ENCODE data around the gene MFSD11.

The MFSD11 gene

DNA sequence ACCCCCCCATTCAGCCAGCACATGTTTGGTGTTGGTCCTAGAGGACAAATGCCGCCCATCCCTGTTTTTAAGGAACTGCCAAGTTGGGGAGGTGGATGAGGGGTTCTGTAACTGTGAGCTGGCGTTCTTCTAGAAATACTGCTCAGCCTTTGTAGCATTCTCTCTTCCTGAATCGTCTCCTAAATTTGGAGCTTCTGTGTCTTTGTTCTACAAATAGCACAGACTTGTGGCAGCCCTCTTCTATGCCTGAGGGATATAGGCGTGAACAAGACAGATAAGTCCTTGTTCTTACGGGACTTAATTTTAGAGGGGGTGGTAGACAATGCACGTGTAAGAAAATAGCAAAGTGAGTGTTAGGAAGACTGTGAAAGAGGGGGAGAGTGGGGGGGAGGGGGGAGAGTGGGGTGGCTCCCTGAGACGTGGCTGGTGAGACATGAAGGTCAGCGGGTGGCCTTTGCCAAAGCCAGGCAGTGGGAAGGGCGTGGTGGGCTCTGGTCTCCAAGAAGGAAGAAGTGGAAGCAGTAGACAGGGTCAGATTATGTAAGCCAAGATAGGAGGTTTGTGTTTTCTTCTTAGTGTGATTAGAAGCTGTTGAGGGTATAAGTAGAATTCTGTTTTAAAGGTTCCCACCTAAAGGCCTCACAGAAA lies 9.9 kb downstream of the MFSD11 start:
- Histone ChIP-seq H4K20me1 (ENCODE audit: insufficient read depth, low read length, poor library complexity, severe bottlenecking) (no peaks in the 10 kb centered on the region), H3K9me3 (ENCODE audit: insufficient read depth, low read depth, low read length) (no peaks in the 10 kb centered on the region), H3K4me2 (ENCODE audit: low read depth, low read length, poor library complexity, severe bottlenecking) (no peak overlapping the region), H3K9me2 (replicated peaks; ENCODE audit: low read depth, low read length) (no peaks in the 10 kb centered on the region), H2AFZ (ENCODE audit: low read length) (no peak overlapping the region), H3K27me3 (ENCODE audit: insufficient read depth, low read length, poor library complexity, severe bottlenecking) (no peaks in the 10 kb centered on the region), H3F3A (ENCODE audit: low read depth) (no peaks in the 10 kb centered on the region), H3K4me3 (ENCODE audit: low read length, poor library complexity, severe bottlenecking) (no peak overlapping the region), H3K36me3 (ENCODE audit: insufficient read depth, low read length) (peaks cover 24% of the 10 kb centered on the region; the same call in 1 of the 2 replicates), H3K9ac (ENCODE audit: low read depth, low read length, poor library complexity, severe bottlenecking) (no peak overlapping the region), H3K79me2 (ENCODE audit: insufficient read depth, low read length) (no peaks in the 10 kb centered on the region), H3K4me1 (ENCODE audit: insufficient read depth, low read length, poor library complexity, severe bottlenecking) (no peaks in the 10 kb centered on the region)
- TF ChIP-seq EZH2phosphoT487 (IDR thresholded peaks at IDR 0.05; ENCODE audit: borderline replicate concordance) = no peak

DNA sequence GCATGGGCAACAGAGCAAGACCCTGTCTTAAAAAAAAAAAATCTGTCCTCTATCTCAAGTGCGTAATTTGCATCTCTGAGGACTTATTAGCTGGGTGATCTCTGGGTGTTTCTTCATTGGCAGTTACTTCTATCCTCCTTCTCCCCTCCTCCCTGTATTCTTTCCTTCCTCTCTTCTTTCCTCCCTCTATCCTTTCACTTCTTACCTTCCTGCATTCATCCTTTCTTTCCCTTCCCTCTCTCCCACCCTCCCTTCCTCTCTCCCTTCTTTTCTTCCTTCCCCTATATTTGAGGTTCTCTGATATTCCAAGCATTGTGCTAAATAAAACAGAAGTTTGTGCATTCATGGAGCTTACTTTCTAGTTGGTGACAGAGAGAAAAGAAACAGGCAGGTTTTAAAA lies 10.7 kb downstream of the MFSD11 start:
- H3K4me1 ChIP-seq (ENCODE audit: insufficient read depth, low read length, poor library complexity, severe bottlenecking) = no peaks in the 10 kb centered on the region
- peaks cover 23% of the 10 kb centered on the region; the same call in 1 of the 2 replicates for H3K36me3 ChIP-seq (ENCODE audit: insufficient read depth, low read length)
- H3K4me2 ChIP-seq (ENCODE audit: low read depth, low read length, poor library complexity, severe bottlenecking) = no peak overlapping the region

DNA sequence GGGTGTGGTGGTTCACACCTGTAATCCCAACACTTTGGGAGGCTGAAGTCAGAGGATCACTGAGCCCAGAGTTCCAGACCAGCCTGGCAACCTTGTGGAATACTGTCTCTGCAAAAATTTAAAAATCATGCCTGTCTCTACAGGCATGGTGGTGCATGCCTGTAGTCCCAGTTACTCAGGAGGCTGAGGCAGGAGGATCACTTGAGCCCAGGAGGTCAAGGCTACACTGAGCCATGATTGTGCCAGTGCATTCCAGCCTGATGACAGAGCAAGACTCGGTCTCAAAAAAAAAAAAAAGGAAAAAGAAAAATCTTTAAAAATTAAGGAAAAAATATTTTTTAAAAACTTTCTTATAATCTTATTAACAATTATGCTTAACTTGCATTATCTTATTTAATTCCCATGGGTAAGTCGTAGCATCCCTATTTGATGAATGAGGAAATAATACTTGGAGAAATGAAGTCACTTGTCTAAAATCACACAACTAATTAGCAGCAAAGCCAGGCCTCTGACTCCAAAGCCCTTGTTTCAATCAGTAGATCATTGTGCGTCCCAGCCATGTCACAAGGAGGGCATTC lies 13.6 kb downstream of the MFSD11 start:
- no peak overlapping the region for H2AFZ ChIP-seq (ENCODE audit: low read length)
- H3F3A ChIP-seq (ENCODE audit: low read depth) = no peaks in the 10 kb centered on the region
- no peaks in the 10 kb centered on the region for H3K4me1 ChIP-seq (ENCODE audit: insufficient read depth, low read length, poor library complexity, severe bottlenecking)
- no peaks in the 10 kb centered on the region for H3K9me3 ChIP-seq (ENCODE audit: insufficient read depth, low read depth, low read length)
- no peaks in the 10 kb centered on the region for H4K20me1 ChIP-seq (ENCODE audit: insufficient read depth, low read length, poor library complexity, severe bottlenecking)
- peaks cover 1% of the 10 kb centered on the region; the same call in 1 of the 2 replicates for H3K36me3 ChIP-seq (ENCODE audit: insufficient read depth, low read length)
- H3K27me3 ChIP-seq (ENCODE audit: insufficient read depth, low read length, poor library complexity, severe bottlenecking) = no peaks in the 10 kb centered on the region
- H3K9me2 ChIP-seq (replicated peaks; ENCODE audit: low read depth, low read length) = no peaks in the 10 kb centered on the region
- TF ChIP-seq EZH2phosphoT487 (IDR thresholded peaks at IDR 0.05; ENCODE audit: borderline replicate concordance) = no peak
- TF ChIP-seq, protein P1, sequence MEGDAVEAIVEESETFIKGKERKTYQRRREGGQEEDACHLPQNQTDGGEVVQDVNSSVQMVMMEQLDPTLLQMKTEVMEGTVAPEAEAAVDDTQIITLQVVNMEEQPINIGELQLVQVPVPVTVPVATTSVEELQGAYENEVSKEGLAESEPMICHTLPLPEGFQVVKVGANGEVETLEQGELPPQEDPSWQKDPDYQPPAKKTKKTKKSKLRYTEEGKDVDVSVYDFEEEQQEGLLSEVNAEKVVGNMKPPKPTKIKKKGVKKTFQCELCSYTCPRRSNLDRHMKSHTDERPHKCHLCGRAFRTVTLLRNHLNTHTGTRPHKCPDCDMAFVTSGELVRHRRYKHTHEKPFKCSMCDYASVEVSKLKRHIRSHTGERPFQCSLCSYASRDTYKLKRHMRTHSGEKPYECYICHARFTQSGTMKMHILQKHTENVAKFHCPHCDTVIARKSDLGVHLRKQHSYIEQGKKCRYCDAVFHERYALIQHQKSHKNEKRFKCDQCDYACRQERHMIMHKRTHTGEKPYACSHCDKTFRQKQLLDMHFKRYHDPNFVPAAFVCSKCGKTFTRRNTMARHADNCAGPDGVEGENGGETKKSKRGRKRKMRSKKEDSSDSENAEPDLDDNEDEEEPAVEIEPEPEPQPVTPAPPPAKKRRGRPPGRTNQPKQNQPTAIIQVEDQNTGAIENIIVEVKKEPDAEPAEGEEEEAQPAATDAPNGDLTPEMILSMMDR (conservative IDR thresholded peaks at IDR 0.05; ENCODE audit: low read length) = no peak
- no peak overlapping the region for H3K4me2 ChIP-seq (ENCODE audit: low read depth, low read length, poor library complexity, severe bottlenecking)
- H3K9ac ChIP-seq (ENCODE audit: low read depth, low read length, poor library complexity, severe bottlenecking) = no peak overlapping the region
- no peaks in the 10 kb centered on the region for H3K79me2 ChIP-seq (ENCODE audit: insufficient read depth, low read length)
- no peak overlapping the region for H3K4me3 ChIP-seq (ENCODE audit: low read length, poor library complexity, severe bottlenecking)

More for the DNA sequence above, 10.7 kb downstream of the MFSD11 start:
- TF ChIP-seq, protein P1 (conservative IDR thresholded peaks at IDR 0.05; ENCODE audit: low read length) = no peak
- TF ChIP-seq EZH2phosphoT487 (IDR thresholded peaks at IDR 0.05; ENCODE audit: borderline replicate concordance) = no peak
- Histone ChIP-seq H3K79me2 (ENCODE audit: insufficient read depth, low read length) (no peaks in the 10 kb centered on the region), H3K9me2 (replicated peaks; ENCODE audit: low read depth, low read length) (no peaks in the 10 kb centered on the region), H4K20me1 (ENCODE audit: insufficient read depth, low read length, poor library complexity, severe bottlenecking) (no peaks in the 10 kb centered on the region), H3K9me3 (ENCODE audit: insufficient read depth, low read depth, low read length) (no peaks in the 10 kb centered on the region), H3K27me3 (ENCODE audit: insufficient read depth, low read length, poor library complexity, severe bottlenecking) (no peaks in the 10 kb centered on the region), H2AFZ (ENCODE audit: low read length) (no peak overlapping the region), H3F3A (ENCODE audit: low read depth) (no peaks in the 10 kb centered on the region), H3K9ac (ENCODE audit: low read depth, low read length, poor library complexity, severe bottlenecking) (no peak overlapping the region), H3K4me3 (ENCODE audit: low read length, poor library complexity, severe bottlenecking) (no peak overlapping the region)

All from Loucy (cell line).